Effector memory CD4-positive, alpha-beta T cell (primary cell): Measurements from ENCODE around the gene VAV2.
"Not testable (repeated sequence)": the region's sequence is repeated elsewhere in the genome, so short reads cannot be mapped to it uniquely, and the experiment has no call there.

ENCODE experiments used
- DNase-seq, 3 donors: peaks; one replicate each; pipeline ENCODE4 v3.0.0-alpha.2; 2020
- H3K27ac ChIP-seq: 2 replicates; pipeline ENCODE4 v1.7.0; 2013; ENCODE audit warnings: mild to moderate bottlenecking, low read length, moderate library complexity; ENCODE audit not compliant: insufficient read depth, poor library complexity, severe bottlenecking
- H3K27me3 ChIP-seq: replicated peaks from 2 replicates; pipeline ENCODE4 v1.7.0; 2013; ENCODE audit warnings: mild to moderate bottlenecking, low read length; ENCODE audit not compliant: insufficient read depth, control insufficient read depth, poor library complexity, severe bottlenecking
- H3K36me3 ChIP-seq: 2 replicates; pipeline ENCODE4 v1.7.0; 2013; ENCODE audit warnings: mild to moderate bottlenecking, low read length, moderate library complexity; ENCODE audit not compliant: control insufficient read depth, insufficient read depth
- H3K4me1 ChIP-seq: 2 replicates; pipeline ENCODE4 v1.7.0; 2013; ENCODE audit warnings: low read length, mild to moderate bottlenecking; ENCODE audit not compliant: control insufficient read depth, insufficient read depth, poor library complexity, severe bottlenecking
- H3K4me3 ChIP-seq: 2 replicates; pipeline ENCODE4 v1.7.0; 2013; ENCODE audit warnings: low read length, low read depth, mild to moderate bottlenecking; ENCODE audit not compliant: insufficient read depth, poor library complexity, severe bottlenecking
- H3K9me3 ChIP-seq: 2 replicates; pipeline ENCODE4 v1.7.0; 2013; ENCODE audit warnings: mild to moderate bottlenecking, low read length, moderate library complexity; ENCODE audit not compliant: control insufficient read depth

VAV2 gene

DNA sequence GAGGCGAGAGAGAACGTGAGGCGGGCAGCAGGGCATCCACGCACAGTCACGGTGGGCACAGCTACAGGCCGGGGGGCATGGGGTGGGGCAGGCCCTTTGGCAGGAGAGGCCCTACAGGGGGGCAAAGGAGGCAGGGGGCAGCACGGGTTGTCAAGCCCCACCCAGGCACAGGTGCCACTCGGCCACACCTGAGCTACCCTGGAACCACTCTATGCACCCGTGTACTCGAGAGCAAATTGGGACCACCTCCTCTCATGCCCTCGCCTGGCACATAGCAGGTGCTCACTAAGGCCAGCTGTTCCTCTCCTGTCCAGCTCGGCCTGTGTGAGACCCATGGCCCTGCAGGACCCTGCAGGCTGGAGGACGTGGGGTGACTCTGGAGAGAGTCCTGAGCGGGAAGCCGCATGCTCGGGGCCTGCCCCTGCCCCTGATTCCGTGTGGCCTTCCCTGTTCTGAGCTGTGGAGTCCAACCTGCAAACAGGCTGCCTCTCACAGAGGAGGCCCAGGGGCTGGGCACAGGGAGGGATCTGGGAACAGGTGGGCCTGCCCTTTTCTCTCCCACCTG lies 222.5 kb downstream of the VAV2 start:
- Histone ChIP-seq H3K9me3 (peaks cover 3% of the 10 kb centered on the region), H3K4me3 (no peak overlapping the region), H3K36me3 (no peaks in the 10 kb centered on the region), H3K27me3 (no peaks in the 10 kb centered on the region), H3K4me1 (no peaks in the 10 kb centered on the region), H3K27ac (no peak overlapping the region)
- no peak for DNase-seq

DNA sequence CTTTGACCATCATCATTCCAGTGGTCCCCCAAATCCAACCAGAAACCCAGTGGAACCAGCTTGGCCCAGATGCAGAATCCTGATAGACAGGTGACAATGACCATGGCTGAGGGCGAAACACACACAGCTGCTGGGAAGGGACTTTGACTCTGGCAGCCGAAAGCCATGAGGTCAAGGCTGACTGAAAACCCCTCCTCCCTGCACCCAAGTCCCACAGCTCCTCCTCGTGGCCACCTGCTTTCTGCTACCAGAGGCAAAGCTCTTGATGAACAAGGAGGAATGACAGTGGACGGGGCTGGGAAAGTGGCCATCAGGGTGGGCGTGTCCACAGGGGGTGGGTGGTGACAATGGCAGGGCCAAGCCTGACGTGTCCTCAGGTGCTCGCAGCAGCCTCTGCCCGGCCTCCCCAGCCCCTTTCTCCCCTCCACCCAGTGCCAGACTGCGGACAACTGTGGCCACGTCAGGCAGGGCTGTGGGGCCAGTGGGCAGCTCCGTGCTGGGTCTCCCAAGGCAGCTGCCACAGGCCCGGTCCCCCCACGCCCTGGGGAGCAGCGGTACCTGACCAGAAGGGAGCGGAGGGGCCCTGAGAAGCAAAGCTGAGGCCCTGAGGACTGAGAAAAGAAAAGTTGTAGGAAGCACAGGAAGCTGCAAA lies 223.1 kb downstream of the VAV2 start:
- peaks cover 3% of the 10 kb centered on the region for H3K9me3 ChIP-seq
- H3K27ac ChIP-seq = no peak overlapping the region
- no peak overlapping the region for H3K4me3 ChIP-seq
- DNase-seq = no peak
- H3K27me3 ChIP-seq = no peaks in the 10 kb centered on the region
- H3K36me3 ChIP-seq = no peaks in the 10 kb centered on the region
- no peaks in the 10 kb centered on the region for H3K4me1 ChIP-seq

DNA sequence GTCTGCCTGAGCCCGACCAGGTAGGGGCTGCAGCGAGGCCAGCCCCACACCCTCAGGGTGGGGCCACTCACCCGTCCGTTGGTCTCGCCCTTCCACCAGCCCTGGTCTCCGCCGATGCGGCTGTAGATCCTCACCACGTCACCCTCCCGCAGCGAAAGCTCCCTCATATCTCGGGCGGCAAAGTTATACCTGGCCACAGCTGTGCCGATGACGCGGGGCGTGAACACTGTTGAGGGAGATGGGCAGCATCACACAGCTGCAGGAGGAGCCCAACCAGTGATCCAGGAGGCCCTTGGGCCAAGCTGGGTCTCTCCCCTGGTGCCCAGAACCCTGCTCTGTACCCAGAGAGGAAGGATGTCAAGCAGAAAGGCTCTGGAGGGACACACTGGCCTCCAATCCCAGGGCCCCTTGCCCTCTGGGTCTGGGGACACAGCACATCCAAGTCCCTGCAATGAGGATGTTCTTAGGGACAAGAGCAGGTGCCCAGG lies 223.7 kb downstream of the VAV2 start:
- DNase-seq = no peak
- Histone ChIP-seq H3K4me1 (no peaks in the 10 kb centered on the region), H3K36me3 (no peaks in the 10 kb centered on the region), H3K9me3 (peaks cover 3% of the 10 kb centered on the region), H3K27me3 (no peaks in the 10 kb centered on the region), H3K4me3 (no peak overlapping the region), H3K27ac (no peak overlapping the region)

DNA sequence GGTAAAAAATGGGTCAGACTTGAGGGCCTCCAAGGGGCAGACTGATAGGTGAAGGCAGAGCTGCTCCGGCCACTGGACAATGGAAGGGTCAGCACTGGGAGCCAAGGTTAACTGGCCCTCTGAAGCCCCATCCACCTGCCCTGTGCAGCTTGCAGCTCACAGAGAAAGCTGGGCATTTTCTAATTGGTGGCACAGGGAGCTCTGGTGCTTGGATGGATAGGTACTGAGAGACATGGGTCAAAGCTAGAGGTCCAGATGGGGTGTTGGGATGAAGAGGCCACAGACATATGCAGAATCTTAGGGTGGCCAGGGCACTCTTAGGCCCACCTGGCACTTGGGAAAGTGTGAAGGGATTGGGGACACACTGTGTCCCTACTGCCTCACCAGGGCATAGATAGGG lies 224.5 kb downstream of the VAV2 start:
- peaks cover 3% of the 10 kb centered on the region for H3K9me3 ChIP-seq
- DNase-seq = no peak
- no peaks in the 10 kb centered on the region for H3K4me1 ChIP-seq
- no peaks in the 10 kb centered on the region for H3K27me3 ChIP-seq
- H3K36me3 ChIP-seq = no peaks in the 10 kb centered on the region
- no peak overlapping the region for H3K4me3 ChIP-seq
- no peak overlapping the region for H3K27ac ChIP-seq

DNA sequence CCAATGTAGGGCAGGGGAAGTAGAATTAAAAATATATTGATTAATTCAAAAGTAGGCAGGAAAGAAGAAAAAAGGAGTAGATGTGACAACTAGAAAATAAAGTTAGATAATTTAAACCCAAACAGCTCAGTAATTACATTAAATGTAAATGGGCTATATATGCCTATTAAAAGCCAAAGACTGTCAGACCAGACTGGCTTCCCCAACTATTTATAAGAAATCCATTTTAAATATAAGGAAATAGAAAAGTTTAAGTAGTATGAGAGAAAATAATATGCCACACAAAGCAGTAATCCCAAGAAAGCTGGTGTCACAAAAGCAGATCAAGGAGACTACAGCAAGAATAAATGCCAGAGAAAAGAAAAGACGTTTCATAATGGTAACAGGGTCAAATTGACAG lies 225.1 kb downstream of the VAV2 start:
- H3K36me3 ChIP-seq = no peaks in the 10 kb centered on the region
- no peak overlapping the region for H3K27ac ChIP-seq
- no peaks in the 10 kb centered on the region for H3K27me3 ChIP-seq
- no peaks in the 10 kb centered on the region for H3K4me1 ChIP-seq
- H3K9me3 ChIP-seq = peaks cover 3% of the 10 kb centered on the region
- no peak for DNase-seq
- no peak overlapping the region for H3K4me3 ChIP-seq

DNA sequence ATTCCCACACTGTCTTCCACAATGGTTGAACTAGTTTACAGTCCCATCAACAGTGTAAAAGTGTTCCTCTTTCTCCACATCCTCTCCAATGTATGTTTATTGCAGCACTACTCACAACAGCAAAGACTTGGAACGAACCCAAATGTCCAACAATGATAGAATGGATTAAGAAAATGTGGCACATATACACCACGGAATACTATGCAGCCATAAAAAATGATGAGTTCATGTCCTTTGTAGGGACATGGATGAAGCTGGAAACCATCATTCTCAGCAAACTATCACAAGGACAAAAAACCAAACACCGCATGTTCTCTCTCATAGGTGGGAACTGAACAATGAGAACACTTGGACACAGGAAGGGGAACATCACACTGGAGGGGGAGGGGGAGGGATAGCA lies 225.9 kb downstream of the VAV2 start:
- not testable (repeated sequence) for DNase-seq, H3K27me3 ChIP-seq, H3K27ac ChIP-seq, H3K4me3 ChIP-seq, H3K9me3 ChIP-seq, H3K36me3 ChIP-seq, H3K4me1 ChIP-seq

DNA sequence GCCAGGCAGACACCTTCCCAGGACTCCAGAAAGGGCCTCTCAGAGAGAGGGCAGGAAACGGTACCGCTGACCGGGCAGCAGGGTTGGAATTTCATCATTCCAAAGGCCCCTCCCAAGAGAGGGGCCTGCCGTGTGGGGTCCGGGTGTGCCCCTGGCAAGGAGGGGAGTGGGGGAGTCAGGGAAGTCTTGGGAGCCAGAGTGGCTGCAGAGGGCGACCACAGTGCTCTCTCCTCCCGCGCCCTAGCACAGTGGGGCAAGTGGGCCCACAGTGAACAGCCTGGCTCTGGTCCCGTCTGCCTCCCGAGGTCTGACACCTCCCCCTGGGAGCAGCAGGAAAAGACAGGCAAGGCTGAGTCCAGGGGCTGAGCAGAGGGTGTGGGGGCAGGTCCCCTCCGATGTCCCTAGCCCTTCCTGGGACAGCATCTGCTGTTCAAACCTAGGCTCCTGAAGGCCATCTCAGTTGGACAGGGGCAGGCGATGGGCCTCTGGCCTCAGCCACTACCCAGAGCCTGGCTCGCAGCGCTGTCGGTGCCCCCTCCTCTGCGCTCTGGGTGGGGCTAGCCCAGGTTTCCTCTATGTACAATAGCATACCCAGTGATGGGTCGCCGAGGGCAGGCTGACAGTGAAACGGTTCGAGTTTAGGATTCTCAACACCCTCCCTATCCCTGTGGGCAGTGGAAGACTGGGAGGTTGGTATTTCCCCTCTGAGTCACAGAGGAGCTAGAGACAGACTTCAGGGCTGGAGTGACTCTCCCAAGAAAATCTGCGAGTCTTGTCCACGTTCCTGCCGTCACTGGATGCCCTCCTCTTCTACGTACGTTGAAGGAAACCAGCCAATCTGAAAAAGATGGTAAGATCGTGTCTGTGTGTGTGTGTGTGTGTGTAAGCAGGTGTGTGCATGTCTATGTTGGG lies 228.6 kb downstream of the VAV2 start:
- Histone ChIP-seq H3K36me3 (no peaks in the 10 kb centered on the region), H3K27me3 (no peaks in the 10 kb centered on the region), H3K4me3 (no peak overlapping the region), H3K4me1 (no peaks in the 10 kb centered on the region), H3K27ac (no peak overlapping the region), H3K9me3 (peaks cover 3% of the 10 kb centered on the region)
- no peak for DNase-seq

DNA sequence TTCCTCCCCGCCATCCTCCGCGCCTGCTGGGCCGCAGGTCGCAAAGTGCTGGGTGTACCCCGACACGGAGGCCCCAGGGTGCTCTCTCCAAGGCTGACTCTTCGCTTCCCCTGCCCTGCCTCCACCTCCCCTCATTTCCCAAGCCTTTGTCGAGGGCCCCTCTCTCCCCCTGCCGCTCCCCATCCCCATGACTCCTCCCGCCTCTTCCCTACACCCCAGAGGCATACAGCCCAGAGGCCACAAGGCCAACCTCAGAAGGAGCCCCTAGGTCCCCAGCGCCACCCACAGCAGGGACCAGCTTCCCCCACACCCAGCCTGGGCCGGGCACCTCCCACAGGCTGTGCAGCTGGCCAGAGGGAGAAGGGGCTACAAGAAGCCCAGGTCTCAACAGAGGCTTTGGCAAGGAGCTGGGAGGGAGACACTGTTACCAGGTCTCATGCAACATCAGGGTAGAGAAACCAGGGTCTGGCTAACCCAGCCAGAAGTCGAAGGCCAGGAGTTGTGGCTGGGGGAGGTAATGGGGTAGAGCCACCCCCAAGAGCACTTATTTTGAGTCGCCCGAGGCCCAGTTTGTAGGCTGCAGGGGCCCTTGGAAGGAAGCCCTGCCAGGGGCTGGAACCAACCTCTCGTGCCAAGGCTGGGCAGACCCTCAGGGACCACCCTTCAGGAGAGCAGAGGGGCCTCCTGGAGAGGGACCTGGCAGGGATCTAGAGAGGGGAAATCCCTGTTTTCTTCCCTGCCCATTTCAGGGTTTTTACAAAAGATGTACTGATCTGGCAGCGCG lies 229.4 kb downstream of the VAV2 start:
- Histone ChIP-seq H3K27ac (no peak overlapping the region), H3K4me1 (no peaks in the 10 kb centered on the region), H3K27me3 (no peaks in the 10 kb centered on the region), H3K4me3 (no peak overlapping the region), H3K36me3 (no peaks in the 10 kb centered on the region), H3K9me3 (peaks cover 3% of the 10 kb centered on the region)
- DNase-seq = no peak

DNA sequence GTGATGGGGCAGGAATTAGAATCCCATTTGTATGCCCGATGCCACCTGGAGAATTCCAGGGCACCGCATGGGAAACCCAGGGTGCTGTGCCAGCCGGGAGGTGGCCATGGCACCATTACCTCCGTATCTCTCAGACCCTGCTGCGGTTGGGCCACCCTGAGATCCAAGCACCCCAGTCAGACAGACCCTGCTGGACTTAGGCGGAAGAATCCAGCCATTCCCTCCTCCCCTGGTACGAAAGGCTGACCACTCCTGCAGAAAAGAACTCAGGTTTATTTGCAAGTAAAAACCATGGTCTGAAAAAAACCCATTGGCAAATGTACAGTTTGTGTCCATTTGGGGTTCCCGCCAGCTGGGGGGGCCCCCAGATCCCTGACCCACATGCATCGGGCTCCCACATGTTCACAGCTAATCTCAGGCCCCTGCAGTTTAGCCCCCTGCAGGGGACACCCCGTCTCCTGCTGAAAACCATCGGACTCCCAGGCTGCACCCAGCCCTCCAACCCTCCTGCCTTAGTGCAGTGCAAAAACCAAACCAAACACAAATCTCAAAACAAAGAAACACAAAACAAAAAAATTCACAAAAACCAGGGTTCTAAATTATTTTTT lies 230.4 kb downstream of the VAV2 start:
- Histone ChIP-seq H3K4me3 (no peak overlapping the region), H3K36me3 (no peaks in the 10 kb centered on the region), H3K9me3 (no peaks in the 10 kb centered on the region), H3K27ac (no peak overlapping the region), H3K4me1 (no peaks in the 10 kb centered on the region), H3K27me3 (no peaks in the 10 kb centered on the region)
- DNase-seq = no peak
